GM18870 (cell line): ENCODE results near the gene PDE3A.

Experiments used
- ATAC-seq: cut with Tn5 transposase; IDR thresholded peaks from one replicate; pipeline ENCODE4 v1.9.1; 2021; ENCODE audit warnings: moderate library complexity; ENCODE audit not compliant: unreplicated experiment

PDE3A gene

GRCh38 chr12:20453756-20454310, 85.5 kb downstream of the PDE3A start:
- no peak for ATAC-seq

GRCh38 chr12:20455001-20455706, 86.8 kb downstream of the PDE3A start:
- ATAC-seq = no peak

GRCh38 chr12:20457582-20457981, 89.2 kb downstream of the PDE3A start:
- no peak for ATAC-seq

GRCh38 chr12:20458011-20458410, 89.7 kb downstream of the PDE3A start:
- no peak for ATAC-seq

GRCh38 chr12:20459920-20460319, 91.6 kb downstream of the PDE3A start:
- no peak for ATAC-seq

- ATAC-seq = no peak
Measured at GRCh38 chr12:20460956-20461355, 92.6 kb downstream of the PDE3A start.

- no peak for ATAC-seq
Measured at GRCh38 chr12:20463913-20464524, 95.7 kb downstream of the PDE3A start.

- ATAC-seq = no peak
Measured at GRCh38 chr12:20469300-20469699, 101.0 kb downstream of the PDE3A start.

GRCh38 chr12:20469756-20470155, 101.4 kb downstream of the PDE3A start:
- ATAC-seq = no peak

- no peak for ATAC-seq
Measured at GRCh38 chr12:20472102-20472782, 103.9 kb downstream of the PDE3A start.

- ATAC-seq = no peak
Measured at GRCh38 chr12:20473133-20473532, 104.8 kb downstream of the PDE3A start.

- ATAC-seq = no peak
Measured at GRCh38 chr12:20474016-20474415, 105.7 kb downstream of the PDE3A start.

GRCh38 chr12:20474443-20474842, 106.1 kb downstream of the PDE3A start:
- ATAC-seq = no peak

- ATAC-seq = no peak
Measured at GRCh38 chr12:20475542-20475941, 107.2 kb downstream of the PDE3A start.

- no peak for ATAC-seq
Measured at GRCh38 chr12:20476551-20476950, 108.2 kb downstream of the PDE3A start.

GRCh38 chr12:20477255-20477654, 108.9 kb downstream of the PDE3A start:
- ATAC-seq = no peak

GRCh38 chr12:20477672-20478071, 109.3 kb downstream of the PDE3A start:
- ATAC-seq = no peak

- no peak for ATAC-seq
Measured at GRCh38 chr12:20482491-20483054, 114.2 kb downstream of the PDE3A start.

- no peak for ATAC-seq
Measured at GRCh38 chr12:20483776-20484175, 115.4 kb downstream of the PDE3A start.

GRCh38 chr12:20486233-20486632, 117.9 kb downstream of the PDE3A start:
- ATAC-seq = no peak

GRCh38 chr12:20487519-20487918, 119.2 kb downstream of the PDE3A start:
- ATAC-seq = no peak

- ATAC-seq = no peak
Measured at GRCh38 chr12:20489645-20490044, 121.3 kb downstream of the PDE3A start.
